HG02759 (cell line): ENCODE measurements around the gene CHRNA4.

Experiments used
- ATAC-seq: cut with Tn5 transposase; IDR thresholded peaks from one replicate; pipeline ENCODE4 v1.9.1; 2021; ENCODE audit warnings: mild to moderate bottlenecking, moderate library complexity; ENCODE audit not compliant: unreplicated experiment

CHRNA4 gene

GRCh38 chr20:63360850-63361518 is at the start of gene CHRNA4:
Gene CHRNA4, minus strand, starts transcription at chr20:63361349. Its CDS starts 184 bp downstream, at chr20:63361165.
- ATAC-seq = no peak

DNA sequence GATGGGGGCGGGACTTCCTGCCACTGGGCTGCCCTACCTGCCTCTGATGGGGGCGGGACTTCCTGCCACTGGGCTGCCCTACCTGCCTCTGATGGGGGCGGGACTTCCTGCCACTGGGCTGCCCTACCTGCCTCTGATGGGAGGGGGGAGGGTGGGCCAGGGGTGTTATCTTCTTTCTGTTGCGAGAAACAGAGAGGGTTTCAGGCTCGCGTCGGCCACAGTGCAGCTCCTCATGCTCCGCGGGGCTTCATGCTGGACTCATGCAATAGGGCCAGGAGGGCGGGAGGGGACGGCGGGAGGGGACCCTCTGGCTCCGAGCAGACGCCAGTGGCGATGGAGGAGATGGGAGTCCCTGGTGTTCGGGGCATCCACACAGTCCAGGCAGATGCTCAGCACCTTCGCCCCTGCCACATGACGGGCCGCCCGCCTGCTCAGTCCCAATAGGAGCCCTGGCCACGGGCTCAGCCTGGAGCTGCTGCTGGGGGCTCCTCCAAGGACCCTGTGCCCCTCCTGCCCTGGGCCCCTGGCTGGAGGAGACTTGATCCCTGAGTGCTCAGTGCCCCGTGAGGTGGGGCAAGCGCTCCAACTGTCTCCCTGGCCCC is 48.8 kb upstream of the CHRNA4 start:
- ATAC-seq = no peak

- no peak for ATAC-seq
Observed at GRCh38 chr20:63409066-63409833, 48.1 kb upstream of the CHRNA4 start.

- ATAC-seq = no peak
Observed at GRCh38 chr20:63408684-63409046, 47.5 kb upstream of the CHRNA4 start.

GRCh38 chr20:63407928-63408683 is 47.0 kb upstream of the CHRNA4 start:
- ATAC-seq = no peak

DNA sequence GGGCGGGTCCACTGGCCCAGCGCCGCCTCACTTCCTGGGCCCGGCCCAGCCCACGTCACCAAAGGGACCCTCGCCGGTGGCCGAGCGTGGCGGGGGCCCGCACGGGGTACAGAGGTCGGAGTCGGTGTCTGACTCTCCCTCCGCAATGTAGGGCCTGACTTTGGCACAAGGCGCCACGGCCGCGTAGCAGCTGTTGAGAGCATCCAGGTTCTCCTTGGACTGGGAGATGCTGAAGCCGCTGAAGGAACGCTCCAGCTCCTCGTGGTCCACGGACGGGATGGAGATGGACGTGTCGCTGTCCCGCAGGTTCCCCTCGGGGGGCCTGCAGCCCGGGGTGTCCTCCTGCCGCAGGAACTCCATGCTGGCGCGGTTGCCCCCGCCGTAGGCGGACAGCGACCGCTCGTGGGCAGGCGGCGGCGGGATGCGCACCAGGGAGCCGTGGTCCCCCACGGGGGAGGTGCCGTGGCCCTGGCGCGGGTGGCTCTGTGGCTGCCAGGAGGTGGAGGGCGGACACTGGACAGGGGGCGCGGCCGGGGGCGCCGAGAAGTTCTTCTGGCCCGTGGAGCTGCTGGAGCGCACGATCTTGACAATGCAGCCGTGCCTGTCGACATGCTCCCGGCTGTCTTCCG is 45.6 kb upstream of the CHRNA4 start:
- ATAC-seq = no peak

- ATAC-seq = no peak
Observed at GRCh38 chr20:63406011-63406410, 44.9 kb upstream of the CHRNA4 start.

DNA sequence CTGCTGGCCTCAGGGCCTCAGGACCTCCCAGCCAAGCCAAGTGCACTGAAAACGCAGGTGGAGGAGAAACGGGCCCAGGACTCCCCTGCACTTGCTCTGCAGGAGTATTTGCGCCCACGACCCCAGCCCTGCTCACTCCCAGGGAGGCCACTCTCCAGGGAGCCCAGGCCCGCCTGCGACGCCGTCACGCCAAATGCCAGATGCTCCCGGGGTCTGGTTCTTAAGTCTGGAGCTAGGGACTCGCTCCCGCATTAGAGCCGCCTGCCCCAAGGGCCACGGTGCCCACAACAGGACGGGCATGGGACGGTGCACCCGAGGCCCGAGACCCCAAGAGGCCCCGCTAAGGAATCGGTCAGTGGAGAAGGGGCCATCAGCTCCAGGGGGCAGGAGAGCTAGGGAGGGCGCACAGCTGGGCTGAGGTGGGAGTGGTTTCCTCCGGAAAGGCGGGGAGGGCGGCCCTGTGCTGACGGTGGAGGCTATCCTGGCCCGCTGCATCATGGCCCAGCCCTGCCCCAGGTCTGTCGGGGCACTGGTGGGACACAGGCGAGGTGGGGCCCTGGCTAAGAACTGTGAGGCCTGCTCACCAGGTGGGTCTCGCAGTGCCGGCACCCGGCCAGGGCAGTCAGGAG is 44.1 kb upstream of the CHRNA4 start:
- no peak for ATAC-seq

DNA sequence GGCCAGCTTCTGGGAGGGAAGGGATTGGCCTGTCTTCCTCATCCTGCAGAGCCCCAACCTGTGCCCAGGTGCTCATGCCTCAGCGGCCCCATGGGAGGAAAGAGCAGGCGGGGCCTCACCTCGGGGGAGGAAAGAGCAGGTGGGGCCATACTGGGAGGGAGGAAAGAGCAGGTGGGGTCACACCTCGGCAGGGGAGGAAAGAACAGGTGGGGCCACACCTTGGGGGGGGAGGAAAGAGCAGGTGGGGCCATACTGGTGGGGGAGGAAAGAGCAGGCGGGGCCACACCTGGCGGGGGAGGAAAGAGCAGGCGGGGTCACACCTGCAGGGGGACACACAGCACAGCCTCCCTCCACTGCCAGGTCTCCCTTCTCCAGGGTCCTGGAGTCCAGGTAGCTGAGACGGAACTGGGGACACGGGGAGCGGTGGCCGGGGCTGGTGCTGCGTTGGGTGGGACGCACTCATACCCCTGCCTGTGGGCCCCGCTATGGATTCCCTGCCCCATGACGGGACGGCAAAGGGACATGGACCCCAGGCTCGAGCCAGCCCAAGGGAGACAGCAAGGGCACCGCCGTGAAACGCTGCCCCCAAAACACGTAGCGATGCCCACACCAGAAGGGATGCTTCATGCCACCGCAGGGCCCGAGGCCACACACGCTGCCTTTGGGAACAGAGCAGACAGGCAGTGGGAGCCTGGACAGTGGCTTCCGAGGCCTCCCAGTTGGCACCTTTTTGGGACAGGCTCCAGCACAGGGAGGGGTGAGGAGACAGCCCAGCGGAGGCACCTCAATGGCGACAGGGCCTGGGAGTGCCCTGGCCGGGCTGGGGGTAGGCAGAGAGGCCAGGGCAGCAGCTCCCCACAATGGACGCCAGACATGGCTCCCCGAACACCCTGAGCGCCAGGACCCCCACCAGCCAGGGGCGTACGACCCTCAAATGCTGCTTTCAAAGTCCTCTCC is 43.3 kb upstream of the CHRNA4 start:
- ATAC-seq = no peak

GRCh38 chr20:63403403-63404105 is 42.4 kb upstream of the CHRNA4 start:
- no peak for ATAC-seq

GRCh38 chr20:63402860-63403220 is 41.7 kb upstream of the CHRNA4 start:
- ATAC-seq = no peak

- ATAC-seq = no peak
Observed at GRCh38 chr20:63402181-63402859, 41.2 kb upstream of the CHRNA4 start.

GRCh38 chr20:63401384-63402110 is 40.4 kb upstream of the CHRNA4 start:
- ATAC-seq = no peak

GRCh38 chr20:63400486-63401210 is 39.5 kb upstream of the CHRNA4 start:
- ATAC-seq = no peak

DNA sequence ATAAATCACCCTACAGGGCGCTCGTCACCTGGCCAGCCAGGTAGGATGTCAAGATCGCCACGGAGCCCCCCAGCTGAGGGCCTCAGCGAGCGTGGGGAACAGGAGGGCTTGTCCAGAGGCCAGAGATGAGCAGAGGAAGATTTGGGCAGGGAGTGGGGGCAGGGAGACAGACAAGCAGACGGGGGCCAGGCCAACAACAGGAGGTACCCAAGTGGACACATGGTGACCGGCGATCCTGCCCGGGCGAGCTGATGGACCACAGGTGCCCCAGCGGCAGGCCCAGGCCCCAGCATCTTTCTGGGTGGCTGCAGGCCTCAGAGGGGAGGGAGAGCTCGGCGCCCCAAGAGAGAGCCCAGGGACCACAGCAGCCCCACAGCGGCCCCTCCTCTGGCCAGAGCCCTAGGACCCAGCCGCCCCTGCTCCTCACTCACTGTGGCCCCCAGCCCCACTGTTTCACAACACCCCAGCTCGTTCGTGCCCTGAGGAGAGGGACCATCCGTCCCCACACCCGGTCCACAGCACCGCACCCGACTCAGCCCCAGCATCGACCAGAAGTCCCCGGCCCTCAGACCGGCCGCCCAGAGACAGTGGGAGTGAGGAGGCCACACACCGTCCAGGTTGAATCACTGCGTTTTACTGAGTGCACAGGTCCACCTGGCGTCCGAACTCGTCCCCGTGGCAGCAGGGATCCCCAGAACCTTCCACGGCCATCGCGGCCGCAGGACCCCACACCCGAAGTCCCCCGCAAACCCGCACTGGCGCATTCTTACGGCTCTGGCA is 38.6 kb upstream of the CHRNA4 start:
- ATAC-seq = no peak
